Kidney capillary endothelial cell (primary cell): ENCODE data around the gene WDR86.

Experiments used
- DNase-seq: peaks from one replicate; pipeline ENCODE4 v3.0.0-alpha.2; 2018; ENCODE audit warnings: low spot score

Gene WDR86

DNA sequence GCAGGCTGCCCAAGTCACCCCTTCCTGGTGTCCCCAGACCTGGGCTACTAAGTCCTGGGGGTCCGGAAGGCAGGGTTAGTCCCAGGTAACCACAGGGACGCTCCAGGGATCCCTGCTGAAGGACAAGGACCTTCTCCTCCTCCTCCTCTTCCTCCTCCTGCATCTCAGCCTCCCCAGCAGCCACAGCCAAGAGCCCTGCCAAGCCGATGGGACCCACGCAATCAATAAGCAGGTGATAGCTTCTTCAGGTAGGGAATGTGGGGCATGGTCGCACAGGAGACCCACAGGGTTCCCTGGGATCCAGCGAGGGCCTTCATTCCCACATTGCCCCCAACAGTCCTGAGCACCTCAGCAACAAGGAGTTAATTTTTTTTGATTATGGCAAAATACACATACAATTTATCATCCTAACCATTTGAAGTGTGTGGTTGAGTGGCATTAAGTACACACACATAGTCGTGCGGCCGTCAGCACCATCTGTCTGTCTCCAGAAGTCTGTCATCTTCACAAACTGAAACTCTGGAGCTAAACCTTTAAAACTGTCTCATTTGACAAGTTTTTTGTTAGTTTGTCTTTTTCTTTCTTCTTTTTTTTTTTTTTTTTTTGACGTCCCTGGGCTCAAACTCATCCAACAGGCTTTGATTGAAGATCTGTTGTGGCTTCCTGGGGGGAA is 18.0 kb upstream of the WDR86 start:
- DNase-seq = no peak

- no peak for DNase-seq
Measured at GRCh38 chr7:151426904-151427704, 17.3 kb upstream of the WDR86 start.

GRCh38 chr7:151426441-151426903 is 16.6 kb upstream of the WDR86 start:
- DNase-seq = no peak

- no peak for DNase-seq
Measured at GRCh38 chr7:151425670-151426440, 16.0 kb upstream of the WDR86 start.

- DNase-seq = no peak
Measured at GRCh38 chr7:151424799-151425198, 15.0 kb upstream of the WDR86 start.

- no peak for DNase-seq
Measured at GRCh38 chr7:151423936-151424335, 14.1 kb upstream of the WDR86 start.

DNA sequence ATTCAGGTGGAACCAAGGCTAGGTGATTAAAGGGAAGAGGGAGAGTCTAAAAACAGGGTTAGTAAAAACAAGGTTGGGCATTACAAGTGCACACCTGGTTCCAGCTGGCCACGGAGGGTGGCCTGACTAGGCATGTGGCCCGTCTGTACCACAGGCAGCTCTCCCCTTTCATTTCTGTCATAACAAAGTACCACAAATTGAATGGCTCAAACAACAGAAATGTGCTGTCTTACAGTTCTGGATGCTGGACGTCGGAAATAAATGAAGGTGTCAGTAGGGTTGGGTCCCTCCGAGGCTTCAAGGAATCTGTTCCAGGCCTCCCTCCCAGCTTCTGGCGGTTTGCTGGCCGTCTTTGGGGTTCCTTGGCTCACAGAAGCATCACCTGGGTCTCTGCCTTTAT is 13.4 kb upstream of the WDR86 start:
- no peak for DNase-seq

DNA sequence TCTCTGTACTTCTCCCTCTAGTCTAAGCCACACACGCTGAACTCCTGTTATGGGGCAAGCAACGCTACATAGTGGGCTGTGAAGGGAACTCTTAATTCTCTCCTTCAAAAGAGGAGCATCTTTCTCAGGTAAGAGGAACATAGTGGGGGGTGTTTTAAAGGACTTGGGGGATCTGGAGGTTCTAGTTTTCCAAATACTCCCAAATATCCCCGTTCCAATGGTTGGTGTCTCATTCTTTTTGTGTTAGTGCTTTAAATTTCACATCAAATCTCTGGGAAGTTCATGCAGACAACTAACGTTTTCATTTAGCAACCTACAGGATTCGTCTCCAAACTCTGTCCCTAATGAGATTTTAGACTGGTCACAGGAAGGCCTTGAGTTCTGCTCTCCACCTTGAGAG is 12.4 kb upstream of the WDR86 start:
- no peak for DNase-seq

DNA sequence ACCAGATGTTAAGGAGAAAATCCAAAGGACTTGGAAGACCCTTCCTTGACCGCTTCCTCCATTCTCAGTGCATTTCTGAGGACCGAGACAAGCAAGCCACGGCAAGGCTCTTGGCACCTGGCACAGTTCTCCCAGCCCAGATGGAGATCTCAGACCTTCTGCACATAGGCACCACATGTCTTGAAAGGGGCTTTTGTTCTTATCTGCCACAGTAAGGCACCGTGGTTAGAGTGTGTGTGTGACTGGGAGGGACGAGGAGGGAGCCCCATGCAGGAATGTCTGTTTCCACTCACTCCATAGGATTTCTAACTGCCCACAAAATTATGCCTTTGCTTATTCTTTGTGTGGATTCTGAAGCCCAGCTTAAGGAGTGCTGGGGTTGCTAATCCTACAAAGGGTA is 10.3 kb upstream of the WDR86 start:
- DNase-seq = no peak

- DNase-seq = no peak
Measured at GRCh38 chr7:151416941-151417315, 7.1 kb upstream of the WDR86 start.

GRCh38 chr7:151416112-151416940 is 6.5 kb upstream of the WDR86 start:
- DNase-seq = no peak

- no peak for DNase-seq
Measured at GRCh38 chr7:151415375-151416105, 5.7 kb upstream of the WDR86 start.

DNA sequence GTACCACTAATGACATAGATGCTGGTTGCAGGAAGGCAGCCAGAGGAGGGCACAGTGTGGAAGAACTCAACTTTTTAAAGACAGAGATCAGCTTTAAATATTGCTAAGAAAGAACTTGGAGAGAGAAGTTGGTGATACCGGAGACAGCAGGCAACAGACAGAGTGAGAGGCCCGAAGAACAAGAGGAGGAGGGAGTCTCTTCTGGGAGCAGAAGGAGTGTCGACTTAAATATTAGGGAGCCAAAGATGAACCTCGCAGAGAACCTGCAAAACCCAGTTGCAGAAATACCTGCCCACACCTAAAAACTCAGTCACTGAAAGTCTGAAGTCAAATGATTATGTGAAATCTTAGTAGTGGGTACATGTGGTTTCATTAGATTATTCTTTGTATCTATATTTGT is 3.4 kb upstream of the WDR86 start:
- no peak for DNase-seq

DNA sequence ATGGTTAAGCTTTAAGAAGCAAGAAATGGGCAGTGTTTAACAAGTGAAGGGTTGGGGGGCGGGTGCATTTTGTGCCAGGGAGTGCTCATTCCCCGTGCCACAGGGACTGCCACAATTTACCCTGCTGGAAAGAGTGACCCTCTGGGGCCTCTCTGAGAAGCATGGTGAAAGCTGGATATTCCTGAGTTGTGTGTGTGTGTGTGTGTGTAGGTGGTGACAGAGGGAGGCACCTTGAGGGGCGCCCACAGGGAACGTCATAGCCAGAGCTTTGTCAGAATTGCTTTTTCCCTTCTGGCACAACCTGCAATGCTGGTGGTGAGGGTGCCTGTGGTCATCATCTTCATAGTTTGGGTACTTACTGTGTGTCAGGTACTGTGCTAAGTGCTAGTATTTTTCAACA is 2.5 kb upstream of the WDR86 start:
- DNase-seq = no peak

- no peak for DNase-seq
Measured at GRCh38 chr7:151411551-151411950, 1.7 kb upstream of the WDR86 start.

- no peak for DNase-seq
Measured at GRCh38 chr7:151410405-151411390, 860 bp upstream of the WDR86 start.

GRCh38 chr7:151408839-151409666 is 785 bp downstream of the WDR86 start:
- DNase-seq = peak; percentile 15

DNA sequence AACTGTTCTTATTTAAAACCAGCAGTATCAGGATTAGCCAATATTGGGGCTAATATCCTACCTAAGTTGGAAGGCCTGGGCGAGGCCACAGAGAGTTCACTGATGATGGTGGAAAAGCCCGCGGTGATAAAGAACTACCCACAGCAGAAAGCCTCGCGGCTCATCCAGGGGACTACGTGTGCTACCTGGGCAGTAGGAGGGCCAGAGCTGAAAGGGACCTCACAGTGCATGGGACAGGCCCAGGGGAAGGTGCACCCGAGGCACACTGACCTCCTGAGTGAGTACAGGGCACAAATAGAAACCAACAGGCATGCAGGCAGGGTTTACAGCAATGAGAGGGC is 1.4 kb downstream of the WDR86 start:
- no peak for DNase-seq

- no peak for DNase-seq
Measured at GRCh38 chr7:151406886-151407583, 2.8 kb downstream of the WDR86 start.
